Thymus (tissue), 14 donors: ENCODE results near the gene KRTAP19-7. TPM values are rescaled to one million over a fixed set of nuclear protein-coding genes. Genes with fewer than 3 reads are reported as not detected.

Source experiments
- DNase-seq, 9 donors: peaks; one replicate each; pipeline ENCODE4 v3.0.0-alpha.2; 2013; ENCODE audit warnings: low spot score in 9 of 9, low read depth in 6 of 9, missing footprints in 1 of 9
- H3K27ac ChIP-seq, 2 donors: one replicate each; pipeline ENCODE4 v1.5.1; 2013; ENCODE audit warnings: control low read depth in 1 of 2, low read depth in 1 of 2, low read length in 1 of 2, mild to moderate bottlenecking in 1 of 2, moderate library complexity in 1 of 2
- H3K27me3 ChIP-seq, 2 donors: one replicate each; pipeline ENCODE4 v1.5.1; 2013; ENCODE audit warnings: low read length in 1 of 2; ENCODE audit not compliant: control insufficient read depth in 2 of 2, insufficient read depth in 1 of 2
- H3K36me3 ChIP-seq, 2 donors: one replicate each; pipeline ENCODE4 v1.5.1; 2013; ENCODE audit warnings: low read length in 1 of 2, mild to moderate bottlenecking in 1 of 2, moderate library complexity in 1 of 2; ENCODE audit not compliant: control insufficient read depth in 2 of 2, insufficient read depth in 2 of 2
- H3K4me1 ChIP-seq, 2 donors: one replicate each; pipeline ENCODE4 v1.5.1; 2013; ENCODE audit warnings: low read length in 2 of 2; ENCODE audit not compliant: control insufficient read depth in 2 of 2, insufficient read depth in 2 of 2
- H3K4me3 ChIP-seq, 2 donors: one replicate each; pipeline ENCODE4 v1.5.1; 2013; ENCODE audit warnings: low read length in 2 of 2, control low read depth in 1 of 2, mild to moderate bottlenecking in 1 of 2
- H3K9me3 ChIP-seq, 2 donors: one replicate each; pipeline ENCODE4 v1.5.1; 2013; ENCODE audit warnings: low read length in 1 of 2, mild to moderate bottlenecking in 1 of 2; ENCODE audit not compliant: control insufficient read depth in 2 of 2, insufficient read depth in 1 of 2
- WGBS: extraction: QIAGEN DNeasy Blood & Tissue Kit; methylation state at CpG from one replicate; pipeline ENCODE4 v1.1.7; 2013; 5-methylcytosine and 5-hydroxymethylcytosine counted together
- long read RNA-seq, 10 donors: transcript quantifications; one replicate each; lab custom pipeline, GENCODE V29; 2026
- polyA plus RNA-seq: library from polyadenylated mRNA; stranded (reverse); fragments of 200-250 nt; gene quantifications from one replicate; pipeline ENCODE4 v1.2.3, GENCODE V29; 2013
- total RNA-seq: library from RNA; stranded (reverse); fragments of 120-200 nt; gene quantifications from one replicate; pipeline ENCODE4 v1.2.4, GENCODE V29; 2013
- donor health status: healthy.

The KRTAP19-7 gene, protein sequence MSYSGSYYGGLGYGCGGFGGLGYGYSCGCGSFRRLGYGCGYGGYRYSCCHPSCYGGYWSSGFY
- not detected for total RNA-seq
- not detected for polyA plus RNA-seq
- long read RNA-seq, donor 1 = 0 reads
- long read RNA-seq, donor 2 = 0 reads
- long read RNA-seq, donor 3 = 0 reads
- long read RNA-seq, donor 4 = 0 reads
- long read RNA-seq, donor 5 = 0 reads
- long read RNA-seq, donor 6 = 0 reads
- long read RNA-seq, donor 7 = 0 reads
- long read RNA-seq, donor 8 = 0 reads
- long read RNA-seq, donor 9 = 0 reads
- long read RNA-seq, donor 10 = 0 reads

DNA sequence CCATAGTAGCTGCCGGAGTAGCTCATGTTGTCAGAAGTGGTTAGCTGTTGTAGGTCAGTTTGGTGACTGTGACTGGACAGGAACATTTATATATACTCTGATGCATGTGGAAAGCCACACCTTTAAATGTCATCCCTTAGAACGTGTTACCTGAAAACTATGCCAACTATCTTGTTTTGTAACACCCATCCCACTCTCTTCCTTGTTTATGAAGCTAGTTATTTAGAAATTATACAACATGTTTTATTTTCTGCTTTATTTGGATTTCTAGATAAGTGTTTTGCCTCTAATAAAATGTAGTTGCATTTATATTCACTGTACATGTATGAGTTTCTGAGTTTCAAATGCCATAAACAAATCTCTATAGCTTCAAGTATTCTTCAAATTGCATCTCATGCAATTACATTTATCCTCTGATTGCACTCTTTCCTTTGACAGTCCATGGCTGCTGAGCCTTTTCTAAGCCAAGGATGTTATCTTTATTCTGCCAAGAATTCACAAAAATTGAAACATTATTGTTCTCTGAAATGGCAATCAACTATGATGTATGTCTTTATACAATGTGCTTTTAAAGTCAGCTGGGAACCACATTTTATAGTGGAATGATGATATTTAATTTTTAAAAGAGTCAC is at the start of gene KRTAP19-7:
KRTAP19-7 (minus strand) TSS at position 51 of the 632 bp plus-strand sequence; CDS start at position 26, 25 bp downstream.
- DNase-seq = no peak
- H3K27me3 ChIP-seq = no peaks in the 10 kb centered on the region
- H3K4me1 ChIP-seq = no peaks in the 10 kb centered on the region
- no peaks in the 10 kb centered on the region for H3K36me3 ChIP-seq
- H3K27ac ChIP-seq = no peak within 1 kb of the TSS
- 71% methylated on average over 2 of the region's 2 CpGs for WGBS
- no peak within 1 kb of the TSS for H3K4me3 ChIP-seq
- no peaks in the 10 kb centered on the region for H3K9me3 ChIP-seq

DNA sequence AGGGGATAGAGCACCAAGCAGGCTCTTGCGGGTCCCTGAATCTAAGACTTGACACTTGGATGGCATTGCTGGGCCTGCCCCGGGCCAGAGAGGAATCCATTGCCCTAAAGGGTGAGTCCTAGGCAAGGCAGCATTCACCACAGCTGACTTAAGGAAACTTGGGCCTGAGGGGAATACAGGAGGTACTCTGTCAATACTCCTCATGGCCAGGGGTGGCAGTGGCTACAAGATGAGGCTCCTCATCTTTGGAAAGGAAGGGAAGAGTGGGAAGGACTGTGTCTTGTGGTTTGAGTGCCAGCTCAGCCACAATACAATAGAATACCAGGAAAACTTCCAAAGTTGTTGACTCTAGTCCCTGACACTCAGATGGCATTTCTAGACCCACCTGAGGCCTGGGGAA is 44.9 kb upstream of the KRTAP19-7 start:
- no peak for DNase-seq
- H3K4me1 ChIP-seq = no peaks in the 10 kb centered on the region
- no peaks in the 10 kb centered on the region for H3K27me3 ChIP-seq
- no peak overlapping the region for H3K4me3 ChIP-seq
- H3K36me3 ChIP-seq = no peaks in the 10 kb centered on the region
- H3K9me3 ChIP-seq = no peaks in the 10 kb centered on the region
- H3K27ac ChIP-seq = no peak overlapping the region
- WGBS = 95% methylated on average over 2 of the region's 2 CpGs

DNA sequence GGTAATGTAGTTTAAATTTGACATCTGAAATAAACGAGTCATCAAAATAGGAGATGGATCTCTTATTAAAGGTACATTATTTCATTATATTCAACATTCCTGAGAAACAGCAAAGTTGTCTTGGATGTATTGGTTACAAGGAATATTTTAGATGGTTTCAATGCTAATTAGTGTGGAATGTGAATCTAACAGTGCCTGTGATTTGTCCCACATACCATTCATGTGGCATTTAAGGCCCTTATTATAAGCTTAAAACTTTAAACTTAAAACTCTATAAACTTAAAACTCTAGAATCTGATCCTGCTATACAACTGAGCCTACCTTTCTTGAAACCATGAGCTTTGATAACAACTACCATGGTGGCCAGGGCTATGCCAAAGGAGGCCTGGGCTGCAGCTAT is 39.7 kb upstream of the KRTAP19-7 start, which contains the start of gene KRTAP22-1:
KRTAP22-1 (plus strand) TSS at position 301 of the 400 bp plus-strand sequence.
- Histone ChIP-seq H3K4me3 (no peak within 1 kb of the TSS), H3K27ac (no peak within 1 kb of the TSS), H3K4me1 (no peaks in the 10 kb centered on the region), H3K9me3 (no peaks in the 10 kb centered on the region), H3K27me3 (no peaks in the 10 kb centered on the region), H3K36me3 (no peaks in the 10 kb centered on the region)
- WGBS = 94% methylated on average over 1 of the region's 1 CpG
- DNase-seq = no peak

DNA sequence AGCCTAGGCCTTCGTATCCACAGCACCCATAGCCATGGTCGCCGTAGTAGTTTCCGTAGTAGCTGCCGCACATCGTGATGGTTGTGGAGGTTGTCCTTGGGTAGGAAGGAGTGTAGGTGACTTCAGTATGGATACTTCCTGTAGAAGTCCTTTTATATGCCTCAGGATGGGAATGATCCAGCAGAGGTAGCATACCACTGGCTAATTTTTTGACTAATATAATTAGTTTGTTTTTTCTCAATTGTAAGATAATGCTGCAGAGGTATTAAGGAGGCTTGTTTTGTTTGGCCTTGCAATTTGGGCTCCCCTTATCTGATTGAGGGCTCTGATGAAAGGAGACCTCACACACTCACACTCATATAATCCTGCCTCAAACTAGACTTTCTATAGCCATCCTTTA is 37.7 kb upstream of the KRTAP19-7 start, which contains the start of gene KRTAP6-2:
KRTAP6-2 (minus strand) TSS at position 101 of the 400 bp plus-strand sequence; CDS start at position 73, 28 bp downstream.
- H3K27me3 ChIP-seq = no peaks in the 10 kb centered on the region
- no peak within 1 kb of the TSS for H3K27ac ChIP-seq
- no peak within 1 kb of the TSS for H3K4me3 ChIP-seq
- no peaks in the 10 kb centered on the region for H3K36me3 ChIP-seq
- no peaks in the 10 kb centered on the region for H3K4me1 ChIP-seq
- no peak for DNase-seq
- WGBS = 95% methylated on average over 6 of the region's 6 CpGs
- H3K9me3 ChIP-seq = no peaks in the 10 kb centered on the region

DNA sequence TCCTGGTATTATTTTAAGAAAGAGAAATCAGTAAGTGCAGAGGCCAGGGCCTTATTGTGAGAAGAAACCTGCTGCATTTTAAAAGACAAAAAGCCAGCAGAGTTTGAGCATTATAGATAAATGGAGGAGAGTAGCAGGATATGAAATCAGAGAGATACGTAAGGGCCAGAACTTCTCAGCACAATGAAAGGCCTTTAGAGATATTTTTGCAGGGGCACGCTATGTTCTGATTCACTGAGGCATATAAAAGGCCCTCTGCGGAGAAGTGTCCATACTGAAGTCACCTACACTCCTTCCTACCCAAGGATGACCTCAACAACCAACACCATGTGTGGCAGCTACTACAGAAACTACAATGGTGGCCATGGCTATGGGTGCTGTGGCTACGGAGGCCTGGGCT is 31.0 kb upstream of the KRTAP19-7 start, which contains the start of gene KRTAP6-3:
KRTAP6-3 (plus strand) TSS at position 301 of the 400 bp plus-strand sequence; CDS start at position 307, 6 bp downstream.
- H3K4me3 ChIP-seq = no peak within 1 kb of the TSS
- WGBS = 95% methylated on average over 4 of the region's 4 CpGs

DNA sequence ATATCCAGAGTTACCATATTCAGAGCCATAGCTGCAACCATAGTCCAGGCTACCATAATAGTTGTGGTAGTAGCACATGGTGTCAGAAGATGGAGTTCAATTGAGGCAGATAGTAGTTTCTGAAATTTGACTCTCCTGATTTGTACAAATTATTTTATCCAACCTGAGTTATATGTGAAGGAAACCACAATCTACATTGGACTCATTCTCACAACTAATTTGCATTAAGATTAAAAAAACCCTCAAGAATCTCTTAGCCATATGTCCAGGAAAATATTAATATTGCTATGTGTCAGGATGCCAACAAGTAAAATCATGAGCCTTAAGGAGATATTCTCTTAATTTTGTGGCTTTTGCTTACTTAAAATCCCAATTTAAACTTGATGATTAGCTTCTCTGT is 29.2 kb upstream of the KRTAP19-7 start, which contains the start of gene KRTAP22-2:
KRTAP22-2 (minus strand) TSS at position 101 of the 400 bp plus-strand sequence.
- DNase-seq = no peak
- H3K4me1 ChIP-seq = no peaks in the 10 kb centered on the region
- H3K4me3 ChIP-seq = no peak within 1 kb of the TSS
- H3K27me3 ChIP-seq = no peaks in the 10 kb centered on the region
- no peaks in the 10 kb centered on the region for H3K36me3 ChIP-seq
- no peak within 1 kb of the TSS for H3K27ac ChIP-seq
- peaks cover 0 to 3% of the 10 kb centered on the region in 2 donors for H3K9me3 ChIP-seq

More for the DNA sequence above, 31.0 kb upstream of the KRTAP19-7 start, which contains the start of gene KRTAP6-3:
- Histone ChIP-seq H3K9me3 (peaks cover 0 to 3% of the 10 kb centered on the region in 2 donors), H3K36me3 (no peaks in the 10 kb centered on the region), H3K4me1 (no peaks in the 10 kb centered on the region), H3K27me3 (no peaks in the 10 kb centered on the region), H3K27ac (no peak within 1 kb of the TSS)
- DNase-seq = no peak

DNA sequence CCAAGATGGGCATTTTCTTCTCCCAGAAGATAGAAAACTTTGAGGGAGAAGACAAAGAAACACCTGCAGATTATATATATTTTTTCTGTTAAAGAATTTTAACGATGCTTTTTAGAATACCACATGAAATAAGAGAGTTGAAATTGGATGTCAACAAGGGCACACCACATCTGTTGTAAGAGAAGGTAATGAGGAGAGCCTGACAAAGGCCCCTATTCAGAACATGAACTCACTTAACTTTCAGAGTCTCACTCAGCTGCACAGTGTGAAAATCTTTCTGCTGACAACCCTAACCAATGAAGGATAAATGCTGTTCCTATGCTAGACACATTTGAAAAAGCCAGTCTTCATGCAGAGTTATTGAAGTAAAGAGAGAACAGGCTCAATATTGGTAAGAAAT is 21.8 kb upstream of the KRTAP19-7 start:
- Histone ChIP-seq H3K27me3 (no peaks in the 10 kb centered on the region), H3K36me3 (no peaks in the 10 kb centered on the region), H3K4me1 (no peaks in the 10 kb centered on the region), H3K4me3 (no peak overlapping the region), H3K27ac (no peak overlapping the region), H3K9me3 (no peaks in the 10 kb centered on the region)
- DNase-seq = no peak
- 91% methylated on average over 1 of the region's 1 CpG for WGBS

DNA sequence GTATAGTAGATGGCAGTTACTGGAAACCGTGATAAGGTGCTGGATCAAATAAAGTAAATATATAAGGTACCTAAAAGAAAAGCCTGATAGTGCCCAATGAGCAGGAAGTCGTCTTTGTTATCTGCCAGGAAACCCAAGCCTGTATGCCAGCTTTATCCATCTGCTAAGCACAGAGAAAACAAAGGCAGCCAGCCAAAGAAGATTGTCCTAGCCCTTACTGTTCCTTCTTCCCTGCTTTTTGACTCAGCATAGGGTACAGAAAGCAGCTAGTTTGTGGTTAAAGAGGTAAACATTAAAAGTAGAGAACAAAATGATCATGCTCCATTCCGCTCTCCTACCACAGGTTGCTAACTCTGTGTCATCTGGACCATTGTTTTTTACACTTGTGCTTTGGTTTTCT is 19.0 kb upstream of the KRTAP19-7 start:
- 58% methylated on average over 3 of the region's 3 CpGs for WGBS
- DNase-seq = no peak
- no peaks in the 10 kb centered on the region for H3K36me3 ChIP-seq
- no peak overlapping the region for H3K27ac ChIP-seq
- H3K27me3 ChIP-seq = no peaks in the 10 kb centered on the region
- no peaks in the 10 kb centered on the region for H3K4me1 ChIP-seq
- H3K4me3 ChIP-seq = no peak overlapping the region
- no peaks in the 10 kb centered on the region for H3K9me3 ChIP-seq

DNA sequence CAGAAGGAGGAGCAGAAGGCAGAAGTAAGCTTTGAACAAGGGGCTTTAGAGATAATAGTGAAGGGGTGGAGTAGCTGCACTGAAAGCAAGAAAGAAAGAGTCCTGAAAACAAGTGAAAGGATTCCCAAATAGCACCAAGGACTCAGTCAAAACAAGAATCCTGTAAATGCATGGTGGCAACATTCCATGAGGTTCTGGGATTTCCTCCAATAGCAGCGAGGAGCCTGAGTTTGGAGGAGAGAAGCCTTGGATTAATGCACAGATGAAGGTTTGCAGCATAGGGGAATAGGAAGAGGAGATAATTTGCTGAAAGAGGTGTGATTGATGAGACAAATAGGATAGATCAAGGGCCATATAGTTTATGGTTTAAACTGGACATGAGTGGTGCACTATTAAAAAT is 18.2 kb upstream of the KRTAP19-7 start:
- no peak for DNase-seq
- Histone ChIP-seq H3K36me3 (no peaks in the 10 kb centered on the region), H3K9me3 (no peaks in the 10 kb centered on the region), H3K4me1 (no peaks in the 10 kb centered on the region), H3K4me3 (no peak overlapping the region), H3K27ac (no peak overlapping the region), H3K27me3 (no peaks in the 10 kb centered on the region)
- 79% methylated on average over 1 of the region's 1 CpG for WGBS
